CD4-positive, CD25-positive, alpha-beta regulatory T cell (primary cell): Measurements from ENCODE around the gene NOS1AP. TPM values are rescaled to one million over a fixed set of nuclear protein-coding genes. Genes with fewer than 3 reads are reported as not detected.
A peak's percentile ranks its signal among the peaks of the same experiment; 100 is the strongest.

Experiments
- ATAC-seq, 2 donors: fragments of 150-1000 bp; cut with Tn5 transposase; one replicate each; pipeline ENCODE4 v1.10.0; 2021; ENCODE audit warnings: low read depth in 2 of 2, moderate number of reproducible peaks in 2 of 2, moderate library complexity in 1 of 2
- DNase-seq, 3 donors: peaks; one replicate each; pipeline versions ENCODE4 v3.0.0 to v3.0.0-alpha.2; 2012 to 2022; ENCODE audit warnings: mixed read lengths in 1 of 3
- H3K27ac ChIP-seq: one replicate; pipeline ENCODE4 v1.7.0; 2013; ENCODE audit warnings: mild to moderate bottlenecking, low read length; ENCODE audit not compliant: insufficient read depth, poor library complexity, severe bottlenecking
- H3K27me3 ChIP-seq: one replicate; pipeline ENCODE4 v1.7.0; 2013; ENCODE audit warnings: low read length; ENCODE audit not compliant: control insufficient read depth, insufficient read depth
- H3K36me3 ChIP-seq: one replicate; pipeline ENCODE4 v1.7.0; 2013; ENCODE audit warnings: mild to moderate bottlenecking, low read length, moderate library complexity; ENCODE audit not compliant: control insufficient read depth, insufficient read depth
- H3K4me1 ChIP-seq: 2 replicates; pipeline ENCODE4 v1.7.0; 2013; ENCODE audit warnings: mild to moderate bottlenecking, low read length; ENCODE audit not compliant: insufficient read depth, control insufficient read depth, poor library complexity, severe bottlenecking
- H3K4me3 ChIP-seq: one replicate; pipeline ENCODE4 v1.7.0; 2013; ENCODE audit warnings: low read depth, mild to moderate bottlenecking, low read length, moderate library complexity
- H3K9me3 ChIP-seq, 2 experiments: 1 replicate in 1 of 2; 2 replicates in 1 of 2; pipeline ENCODE4 v1.7.0; 2013; ENCODE audit warnings: low read length in 2 of 2, mild to moderate bottlenecking in 1 of 2, moderate library complexity in 1 of 2; ENCODE audit not compliant: control insufficient read depth in 2 of 2
- H3K27ac Mint-ChIP-seq, 3 donors: one replicate each; pipeline ENCODE4 v1.8.0; 2020 to 2022; ENCODE audit warnings: mild to moderate bottlenecking in 3 of 3, mixed read lengths in 3 of 3, moderate library complexity in 2 of 3
- H3K27me3 Mint-ChIP-seq: one replicate; pipeline ENCODE4 v1.8.0; 2022; ENCODE audit warnings: mild to moderate bottlenecking, mixed read lengths
- H3K36me3 Mint-ChIP-seq: one replicate; pipeline ENCODE4 v1.8.0; 2020; ENCODE audit warnings: mixed read lengths
- H3K4me1 Mint-ChIP-seq, 4 donors: one replicate each; pipeline ENCODE4 v1.8.0; 2020 to 2022; ENCODE audit warnings: mixed read lengths in 4 of 4, mild to moderate bottlenecking in 1 of 4
- H3K4me3 Mint-ChIP-seq, 4 donors: one replicate each; pipeline ENCODE4 v1.8.0; 2020 to 2022; ENCODE audit warnings: mild to moderate bottlenecking in 4 of 4, mixed read lengths in 4 of 4, moderate library complexity in 3 of 4
- H3K9me3 Mint-ChIP-seq, 7 donors: one replicate each; pipeline ENCODE4 v1.8.0; 2020 to 2022; ENCODE audit warnings: mixed read lengths in 7 of 7, mild to moderate bottlenecking in 3 of 7, moderate library complexity in 2 of 7
- polyA plus RNA-seq, 4 donors: library from polyadenylated mRNA; unstranded; fragments of 300-500 nt; fragmentation: Illumina TruSeq; gene quantifications; one replicate each; pipeline ENCODE4 v1.2.3, GENCODE V29; 2021
- total RNA-seq: library from RNA; stranded (reverse); gene quantifications from one replicate; pipeline ENCODE4 v1.2.3, GENCODE V29; 2022

The NOS1AP gene
- total and polyA plus RNA-seq, 5 donors from 2014 or later: not detected

- H3K27ac ChIP-seq: no peak overlapping the region
- Mint-ChIP-seq H3K4me1 (peaks cover 0 to 12% (median 3%) of the 10 kb centered on the region in 4 donors), H3K27ac (no peak overlapping the region), H3K36me3 (no peaks in the 10 kb centered on the region), H3K4me3 (no peak overlapping the region), H3K9me3 (no peaks in the 10 kb centered on the region), H3K27me3 (peaks cover 52% of the 10 kb centered on the region)
- no peak for ATAC-seq
- H3K9me3 ChIP-seq: no peaks in the 10 kb centered on the region
- H3K4me3 ChIP-seq: no peak overlapping the region
- H3K27me3 ChIP-seq: peaks cover 28% of the 10 kb centered on the region
- no peaks in the 10 kb centered on the region for H3K36me3 ChIP-seq
- H3K4me1 ChIP-seq: peaks cover 12% of the 10 kb centered on the region
- DNase-seq: no peak
These were observed 42.6 kb upstream of the NOS1AP start for GRCh38 chr1:162026881-162027280.

GRCh38 chr1:162028726-162029125 lies 40.8 kb upstream of the NOS1AP start:
- Mint-ChIP-seq H3K4me1 (peaks cover 0 to 6% (median 3%) of the 10 kb centered on the region in 4 donors), H3K36me3 (no peaks in the 10 kb centered on the region), H3K9me3 (no peaks in the 10 kb centered on the region), H3K27me3 (peaks cover 34% of the 10 kb centered on the region), H3K27ac (no peak overlapping the region), H3K4me3 (no peak overlapping the region)
- no peak for DNase-seq
- H3K9me3 ChIP-seq: no peaks in the 10 kb centered on the region
- peak in 1 of 2 donors; percentile 30 for ATAC-seq
- H3K4me1 ChIP-seq: peaks cover 7% of the 10 kb centered on the region
- H3K4me3 ChIP-seq: no peak overlapping the region
- no peak overlapping the region for H3K27ac ChIP-seq
- peaks cover 26% of the 10 kb centered on the region for H3K27me3 ChIP-seq
- H3K36me3 ChIP-seq: no peaks in the 10 kb centered on the region

DNA sequence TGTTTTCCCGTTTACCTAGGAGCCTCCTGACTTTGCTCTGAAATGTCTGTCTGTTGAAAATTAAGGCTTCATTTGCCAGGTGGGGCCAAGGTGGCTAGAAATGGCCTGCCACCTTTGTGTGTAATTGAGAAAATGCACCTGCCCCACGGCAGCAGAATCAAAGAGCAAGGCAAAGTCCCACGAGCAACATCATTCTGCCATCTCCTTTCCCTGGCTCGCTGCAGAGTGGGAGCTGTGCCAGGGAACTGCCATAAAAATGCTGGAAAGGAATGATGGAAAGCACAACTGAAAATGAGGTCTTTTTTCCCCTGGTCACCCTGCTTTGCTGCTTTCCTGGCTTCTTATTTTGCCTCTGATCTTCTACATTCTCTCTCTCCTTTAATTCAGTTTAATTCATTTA lies 40.3 kb upstream of the NOS1AP start:
- Mint-ChIP-seq H3K36me3 (no peaks in the 10 kb centered on the region), H3K27me3 (peaks cover 30% of the 10 kb centered on the region), H3K27ac (no peak overlapping the region), H3K4me3 (no peak overlapping the region), H3K4me1 (peaks cover 0 to 3% (median 2%) of the 10 kb centered on the region in 4 donors), H3K9me3 (no peaks in the 10 kb centered on the region)
- DNase-seq (no peak), ATAC-seq (no peak)
- Histone ChIP-seq H3K9me3 (no peaks in the 10 kb centered on the region), H3K4me3 (no peak overlapping the region), H3K27me3 (peaks cover 25% of the 10 kb centered on the region), H3K4me1 (peaks cover 3% of the 10 kb centered on the region), H3K27ac (no peak overlapping the region), H3K36me3 (no peaks in the 10 kb centered on the region)

DNA sequence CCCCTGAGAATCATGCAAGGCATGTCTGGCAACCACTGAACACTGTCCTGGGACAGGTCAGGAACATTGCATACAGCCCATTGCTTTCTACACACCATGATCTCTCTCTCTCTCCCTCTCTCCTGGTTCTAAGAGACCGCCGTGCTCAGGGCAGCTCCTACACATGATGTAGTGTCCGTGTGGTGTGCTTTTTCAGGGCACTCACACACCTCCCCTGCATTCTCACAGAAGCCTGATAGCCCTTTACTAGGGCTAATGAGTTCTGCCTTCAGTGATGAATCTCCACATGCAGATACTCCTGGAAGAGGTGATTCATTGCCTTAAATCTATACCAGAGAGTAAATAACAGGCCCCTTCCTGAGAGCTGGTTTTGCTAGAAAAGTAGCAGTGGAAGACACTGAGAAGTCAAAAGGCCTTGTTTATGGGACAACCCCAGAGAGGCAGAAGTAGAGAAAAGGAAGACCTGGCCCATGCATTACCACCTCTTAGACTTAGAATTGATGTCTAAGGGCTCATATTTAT lies 38.7 kb upstream of the NOS1AP start:
- no peak for DNase-seq
- H3K36me3 Mint-ChIP-seq: no peaks in the 10 kb centered on the region
- ATAC-seq: no peak
- H3K27ac Mint-ChIP-seq: no peak overlapping the region
- no peak overlapping the region for H3K4me3 Mint-ChIP-seq
- no peaks in the 10 kb centered on the region for H3K9me3 Mint-ChIP-seq
- H3K27me3 Mint-ChIP-seq: peaks cover 24% of the 10 kb centered on the region
- H3K4me3 ChIP-seq: no peak overlapping the region
- H3K9me3 ChIP-seq: no peaks in the 10 kb centered on the region
- no peak overlapping the region for H3K27ac ChIP-seq
- H3K4me1 Mint-ChIP-seq: no peaks in the 10 kb centered on the region
- H3K36me3 ChIP-seq: no peaks in the 10 kb centered on the region
- no peaks in the 10 kb centered on the region for H3K4me1 ChIP-seq
- peaks cover 24% of the 10 kb centered on the region for H3K27me3 ChIP-seq

DNA sequence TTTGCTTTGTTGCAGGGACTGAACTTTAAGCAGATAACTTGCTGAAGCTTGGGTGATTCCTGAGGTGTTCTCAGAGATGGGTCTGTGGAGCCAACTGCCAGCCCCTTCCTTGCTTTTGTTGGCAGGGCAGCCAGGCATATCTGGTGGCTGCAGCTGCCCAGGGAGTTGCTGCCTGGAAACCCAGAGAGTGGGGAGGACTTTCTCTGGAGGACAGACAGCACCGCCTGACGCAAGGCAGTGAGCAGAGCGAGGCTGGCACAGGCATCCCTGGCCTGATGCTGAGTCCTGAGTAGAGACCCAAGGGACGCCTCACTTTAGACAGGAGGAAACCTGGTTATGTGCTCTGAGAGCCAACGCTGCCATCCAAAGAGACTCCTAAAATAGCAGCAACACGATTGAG lies 36.1 kb upstream of the NOS1AP start:
- ATAC-seq (no peak), DNase-seq (no peak)
- Histone ChIP-seq H3K36me3 (no peaks in the 10 kb centered on the region), H3K27ac (no peak overlapping the region), H3K27me3 (peaks cover 15% of the 10 kb centered on the region), H3K9me3 (no peaks in the 10 kb centered on the region), H3K4me1 (no peaks in the 10 kb centered on the region), H3K4me3 (no peak overlapping the region)
- H3K4me3 Mint-ChIP-seq: no peak overlapping the region
- H3K36me3 Mint-ChIP-seq: no peaks in the 10 kb centered on the region
- no peaks in the 10 kb centered on the region for H3K4me1 Mint-ChIP-seq
- no peak overlapping the region for H3K27ac Mint-ChIP-seq
- H3K27me3 Mint-ChIP-seq: peaks cover 13% of the 10 kb centered on the region
- H3K9me3 Mint-ChIP-seq: no peaks in the 10 kb centered on the region

DNA sequence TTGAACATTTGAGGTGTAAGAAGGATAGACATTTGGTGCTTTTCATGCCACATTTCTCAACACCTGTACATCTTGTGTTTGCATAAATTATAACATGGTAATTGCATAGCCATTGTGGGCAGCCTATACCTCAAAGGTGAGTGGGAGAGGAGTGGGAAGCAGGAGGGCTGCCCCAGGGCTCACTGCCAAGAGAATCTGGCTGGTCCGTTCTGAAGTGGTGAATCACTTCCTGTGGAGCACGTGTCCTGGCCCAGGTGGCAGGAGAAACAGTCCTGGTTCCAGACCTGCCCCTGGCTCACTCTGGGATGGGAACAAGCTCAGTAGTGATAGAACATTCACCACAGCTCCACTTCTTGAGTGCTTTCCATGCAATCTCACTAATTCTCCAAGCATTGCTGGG lies 34.2 kb upstream of the NOS1AP start:
- Histone ChIP-seq H3K4me3 (no peak overlapping the region), H3K27me3 (peaks cover 9% of the 10 kb centered on the region), H3K9me3 (no peaks in the 10 kb centered on the region), H3K27ac (no peak overlapping the region), H3K36me3 (no peaks in the 10 kb centered on the region), H3K4me1 (no peaks in the 10 kb centered on the region)
- H3K27me3 Mint-ChIP-seq: peaks cover 19% of the 10 kb centered on the region
- ATAC-seq (no peak), DNase-seq (no peak)
- no peaks in the 10 kb centered on the region for H3K36me3 Mint-ChIP-seq
- H3K4me1 Mint-ChIP-seq: no peaks in the 10 kb centered on the region
- no peak overlapping the region for H3K4me3 Mint-ChIP-seq
- H3K9me3 Mint-ChIP-seq: no peaks in the 10 kb centered on the region
- no peak overlapping the region for H3K27ac Mint-ChIP-seq

- ATAC-seq (no peak), DNase-seq (no peak)
- no peaks in the 10 kb centered on the region for H3K9me3 Mint-ChIP-seq
- no peaks in the 10 kb centered on the region for H3K4me1 ChIP-seq
- H3K27ac Mint-ChIP-seq: no peak overlapping the region
- H3K36me3 Mint-ChIP-seq: no peaks in the 10 kb centered on the region
- H3K9me3 ChIP-seq: no peaks in the 10 kb centered on the region
- H3K4me1 Mint-ChIP-seq: no peaks in the 10 kb centered on the region
- peaks cover 15% of the 10 kb centered on the region for H3K27me3 Mint-ChIP-seq
- H3K27ac ChIP-seq: no peak overlapping the region
- H3K36me3 ChIP-seq: no peaks in the 10 kb centered on the region
- H3K27me3 ChIP-seq: peaks cover 11% of the 10 kb centered on the region
- H3K4me3 ChIP-seq: no peak overlapping the region
- H3K4me3 Mint-ChIP-seq: no peak overlapping the region
These were observed 33.3 kb upstream of the NOS1AP start for GRCh38 chr1:162036163-162036562.

GRCh38 chr1:162038624-162039023 lies 30.9 kb upstream of the NOS1AP start:
- Mint-ChIP-seq H3K27me3 (peaks cover 23% of the 10 kb centered on the region), H3K4me1 (no peaks in the 10 kb centered on the region)
- ATAC-seq: no peak

More at GRCh38 chr1:162038624-162039023, 30.9 kb upstream of the NOS1AP start:
- no peak overlapping the region for H3K27ac ChIP-seq
- Mint-ChIP-seq H3K36me3 (no peaks in the 10 kb centered on the region), H3K4me3 (no peak overlapping the region), H3K27ac (no peak overlapping the region), H3K9me3 (peaks cover 0 to 7% (median 0%) of the 10 kb centered on the region in 7 donors)
- peaks cover 12% of the 10 kb centered on the region for H3K27me3 ChIP-seq
- H3K4me3 ChIP-seq: no peak overlapping the region
- H3K36me3 ChIP-seq: no peaks in the 10 kb centered on the region
- H3K4me1 ChIP-seq: no peaks in the 10 kb centered on the region
- H3K9me3 ChIP-seq: peaks cover 0 to 8% of the 10 kb centered on the region in 2 experiments
- no peak for DNase-seq
